T-cell (primary cell): ENCODE data around the gene NPIPB4. TPM values are rescaled to one million over a fixed set of nuclear protein-coding genes. Genes with fewer than 3 reads are reported as not detected.
"Not testable (repeated sequence)": the region's sequence is repeated elsewhere in the genome, so short reads cannot be mapped to it uniquely, and the experiment has no call there.

Source experiments
- ATAC-seq, 4 experiments: fragments of 200-7000 bp in 3 of 4; fragments of 150-1000 bp in 1 of 4; cut with Tn5 transposase; replicated peaks in 1 of 4; 1 replicate in 3 of 4; 2 replicates in 1 of 4; pipeline ENCODE4 v1.10.0; 2021; ENCODE audit warnings: moderate library complexity in 3 of 4, mild to moderate bottlenecking in 2 of 4, moderate number of reproducible peaks in 1 of 4
- CTCF ChIA-PET, 2 donors: fragments of 300-600 bp; sonication (Branson Sonifier 250); formaldehyde crosslinking; loops; one replicate each; lab custom pipeline; 2022; ENCODE audit warnings: antibody characterized with exemption in 2 of 2; lab: Charles Lee
- POLR2A ChIA-PET, 2 donors: fragments of 300-600 bp; sonication (Branson Sonifier 250); formaldehyde crosslinking; loops; one replicate each; lab custom pipeline; 2022; ENCODE audit warnings: antibody characterized with exemption in 2 of 2; lab: Charles Lee
- DNase-seq, 35 experiments: peaks; one replicate each; pipeline versions ENCODE4 v3.0.0 to v3.0.0-alpha.2; 2013 to 2023
- H3K27ac ChIP-seq: one replicate; pipeline ENCODE4 v1.5.1; 2013; ENCODE audit warnings: low read length
- H3K27me3 ChIP-seq, 2 experiments: replicated peaks in 1 of 2; 1 replicate in 1 of 2; 2 replicates in 1 of 2; pipeline versions ENCODE4 v1.6.1 to v1.7.0; 2013; ENCODE audit warnings: low read length in 1 of 2, mixed read lengths in 1 of 2; ENCODE audit not compliant: control insufficient read depth in 2 of 2, insufficient read depth in 2 of 2; ENCODE audit errors: extremely low read depth in 1 of 2
- H3K36me3 ChIP-seq, 2 donors: 1 replicate in 1 of 2; 2 replicates in 1 of 2; pipeline versions ENCODE4 v1.6.1 to v1.7.0; 2013; ENCODE audit warnings: low read length in 1 of 2; ENCODE audit not compliant: control insufficient read depth in 2 of 2, insufficient read depth in 1 of 2; ENCODE audit errors: extremely low read depth in 1 of 2
- H3K4me1 ChIP-seq, 2 experiments: 1 replicate in 1 of 2; 2 replicates in 1 of 2; pipeline versions ENCODE4 v1.6.1 to v1.7.0; 2013; ENCODE audit warnings: low read length in 2 of 2, mixed read lengths in 1 of 2; ENCODE audit not compliant: insufficient read depth in 2 of 2, control insufficient read depth in 1 of 2; ENCODE audit errors: extremely low read depth in 1 of 2
- H3K4me3 ChIP-seq, 2 donors: 1 replicate in 1 of 2; 2 replicates in 1 of 2; pipeline versions ENCODE4 v1.5.1 to v1.7.0; 2013; ENCODE audit warnings: mild to moderate bottlenecking in 2 of 2, low read length in 1 of 2, moderate library complexity in 1 of 2; ENCODE audit not compliant: control insufficient read depth in 1 of 2; ENCODE audit errors: extremely low read depth in 1 of 2
- H3K9me3 ChIP-seq: 2 replicates; pipeline ENCODE4 v1.7.0; 2013
- H3K27ac Mint-ChIP-seq, 2 donors: one replicate each; pipeline ENCODE4 v1.8.0; 2020 to 2021; ENCODE audit warnings: mild to moderate bottlenecking in 2 of 2, mixed read lengths in 2 of 2
- H3K27me3 Mint-ChIP-seq, 2 donors: one replicate each; pipeline ENCODE4 v1.8.0; 2021 to 2022; ENCODE audit warnings: mixed read lengths in 2 of 2
- H3K36me3 Mint-ChIP-seq: one replicate; pipeline ENCODE4 v1.8.0; 2021; ENCODE audit warnings: mixed read lengths
- H3K4me1 Mint-ChIP-seq, 3 donors: one replicate each; pipeline ENCODE4 v1.8.0; 2020 to 2022; ENCODE audit warnings: mixed read lengths in 3 of 3, mild to moderate bottlenecking in 1 of 3
- H3K4me3 Mint-ChIP-seq, 3 donors: one replicate each; pipeline ENCODE4 v1.8.0; 2020 to 2022; ENCODE audit warnings: mild to moderate bottlenecking in 3 of 3, mixed read lengths in 3 of 3, moderate library complexity in 3 of 3
- H3K9me3 Mint-ChIP-seq, 3 donors: one replicate each; pipeline ENCODE4 v1.8.0; 2020 to 2022; ENCODE audit warnings: mixed read lengths in 3 of 3
- WGBS: methylation state at CpG from one replicate; pipeline ENCODE4 v1.1.5; 2013; ENCODE audit warnings: missing lambda C conversion rate; ENCODE audit not compliant: insufficient coverage; 5-methylcytosine and 5-hydroxymethylcytosine counted together
- total RNA-seq, 35 experiments: library from RNA in 6 of 35; stranded (reverse) in 6 of 35; fragments of 120-200 nt in 1 of 35; gene quantifications; one replicate each; pipeline versions ENCODE4 v1.2.1 to v1.2.4 and lab custom pipeline; 2013 to 2026

Gene NPIPB4
- total RNA-seq, 5 donors from 2014 or later (not counting 1 experiment from before 2014, with no cell fraction given) = 173 to 372 (median 216) TPM

DNA sequence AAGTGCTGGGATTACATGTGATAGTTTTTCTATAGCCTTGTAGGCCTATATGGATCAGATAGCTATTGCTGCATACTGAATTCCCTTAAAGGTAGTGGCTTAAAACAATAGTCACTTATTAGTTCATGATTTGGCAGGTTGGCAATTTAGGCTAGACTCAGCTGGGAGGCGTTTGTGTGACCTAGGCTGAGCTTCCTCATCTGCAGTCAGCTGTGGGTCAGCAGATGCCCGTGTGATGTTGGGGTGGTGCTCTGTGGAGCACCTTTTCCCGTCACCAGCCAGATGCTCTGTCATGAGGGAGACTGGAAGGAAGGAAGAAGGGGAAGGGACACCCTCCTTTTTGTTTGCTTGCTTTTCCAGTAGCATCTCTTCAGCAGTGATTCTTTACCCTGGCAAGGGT is 64.2 kb downstream of the NPIPB4 start:
- H3K27ac ChIP-seq, ATAC-seq, H3K4me1 ChIP-seq, H3K4me3 Mint-ChIP-seq, H3K36me3 Mint-ChIP-seq, POLR2A ChIA-PET, H3K27ac Mint-ChIP-seq, H3K4me3 ChIP-seq, DNase-seq, H3K27me3 Mint-ChIP-seq, H3K9me3 Mint-ChIP-seq, H3K27me3 ChIP-seq, H3K36me3 ChIP-seq, H3K4me1 Mint-ChIP-seq, H3K9me3 ChIP-seq, CTCF ChIA-PET: not testable (repeated sequence)
- no CpG with 5 or more reads among the region's 3 CpGs for WGBS

DNA sequence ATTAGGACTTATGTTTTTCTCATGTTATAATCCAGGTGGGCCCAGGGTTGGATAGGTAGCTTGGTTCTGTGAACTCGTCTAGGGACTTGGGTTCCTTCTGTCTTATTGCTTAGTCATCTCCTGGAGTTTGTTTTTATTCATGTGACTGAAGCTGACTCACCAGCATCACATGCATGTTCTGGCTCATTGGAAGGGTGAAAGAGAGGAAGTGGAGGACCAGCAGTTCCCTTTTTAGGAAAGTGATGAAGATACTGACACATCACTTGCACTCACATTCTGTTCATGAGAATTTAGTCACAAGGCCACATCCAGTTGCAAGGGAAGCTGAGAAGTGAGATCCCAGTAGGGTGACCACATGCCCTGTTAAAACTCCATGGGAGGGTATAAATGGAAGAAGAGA is 67.0 kb downstream of the NPIPB4 start:
- POLR2A ChIA-PET, H3K4me1 ChIP-seq, DNase-seq, H3K4me3 Mint-ChIP-seq, H3K4me1 Mint-ChIP-seq, H3K27ac ChIP-seq, H3K9me3 ChIP-seq, H3K36me3 Mint-ChIP-seq, H3K4me3 ChIP-seq, H3K27me3 Mint-ChIP-seq, H3K9me3 Mint-ChIP-seq, CTCF ChIA-PET, H3K36me3 ChIP-seq, H3K27me3 ChIP-seq, H3K27ac Mint-ChIP-seq: not testable (repeated sequence)
- ATAC-seq = peak in 3 of 4 experiments; percentile 23 to 72 (median 65)
- WGBS = no CpG with 5 or more reads among the region's 1 CpG

Other genes starting within 250 kb of the NPIPB4 start
- gene IGSF6, start 205.1 kb downstream of the NPIPB4 start, total RNA-seq = under 1 TPM; 0.15 to 0.60 (median 0.28) TPM
- under 1 TPM in 3 of 5 donors, not detected in 2; 0.18 to 0.20 (median 0.19) TPM for gene OTOA, start 193.8 kb downstream of the NPIPB4 start, total RNA-seq
- 100 to 1,000 TPM; 142 to 201 (median 165) TPM for gene UQCRC2, start 95.6 kb upstream of the NPIPB4 start, total RNA-seq
- gene PDZD9, start 143.4 kb upstream of the NPIPB4 start, total RNA-seq = not detected
- 10 to 100 TPM in 4 of 5 donors, 1 to 10 TPM in 1; 9.8 to 18.6 (median 17.3) TPM for gene MOSMO, start 150.4 kb upstream of the NPIPB4 start, total RNA-seq
- gene VWA3A, start 234.8 kb upstream of the NPIPB4 start, total RNA-seq = under 1 TPM; 0.10 to 0.50 (median 0.32) TPM